Adipose tissue (tissue), 3 donors: ENCODE data around the gene ZNF555. TPM values are rescaled to one million over a fixed set of nuclear protein-coding genes. Genes with fewer than 3 reads are reported as not detected.
"Not testable (repeated sequence)": the region's sequence is repeated elsewhere in the genome, so short reads cannot be mapped to it uniquely, and the experiment has no call there.

ENCODE experiments used
- H3K27ac ChIP-seq: one replicate; pipeline ENCODE4 v1.5.1; 2013; ENCODE audit warnings: low read depth, low read length
- WGBS, 3 donors: extraction: QIAGEN DNeasy Blood & Tissue Kit; methylation state at CpG; one replicate each; pipeline ENCODE4 v1.1.7; 2013; 5-methylcytosine and 5-hydroxymethylcytosine counted together
- polyA plus RNA-seq, 3 donors: library from polyadenylated mRNA; stranded (reverse); fragments of 200-250 nt; gene quantifications; one replicate each; pipeline ENCODE4 v1.2.3, GENCODE V29; 2013
- donor health status: healthy with polysubstance abuse.
- donor health status: Bipolar disorder and iron deficiency.
- donor health status: healthy.

The ZNF555 gene
- polyA plus RNA-seq, 3 donors, result 0.85 to 7.9 (median 1.7) TPM

- no peak overlapping the region for H3K27ac ChIP-seq
- WGBS, 3 donors, result 75 to 81% (median 79%) methylated on average over 8 of the region's 8 CpGs
Observed at GRCh38 chr19:2896694-2897093, 55.4 kb downstream of the ZNF555 start.

- WGBS, 3 donors, result 0 to 1% (median 0%) methylated on average over 57 to 100 of the region's 100 CpGs
- H3K27ac ChIP-seq, result peak within 1 kb of the TSS; percentile 24
Observed at GRCh38 chr19:2900296-2901252, 59.3 kb downstream of the ZNF555 start, which contains the start of gene ZNF57. TSS of gene ZNF57 (plus strand) at chr19:2900928. CDS start at chr19:2901046, 118 bp downstream.

DNA sequence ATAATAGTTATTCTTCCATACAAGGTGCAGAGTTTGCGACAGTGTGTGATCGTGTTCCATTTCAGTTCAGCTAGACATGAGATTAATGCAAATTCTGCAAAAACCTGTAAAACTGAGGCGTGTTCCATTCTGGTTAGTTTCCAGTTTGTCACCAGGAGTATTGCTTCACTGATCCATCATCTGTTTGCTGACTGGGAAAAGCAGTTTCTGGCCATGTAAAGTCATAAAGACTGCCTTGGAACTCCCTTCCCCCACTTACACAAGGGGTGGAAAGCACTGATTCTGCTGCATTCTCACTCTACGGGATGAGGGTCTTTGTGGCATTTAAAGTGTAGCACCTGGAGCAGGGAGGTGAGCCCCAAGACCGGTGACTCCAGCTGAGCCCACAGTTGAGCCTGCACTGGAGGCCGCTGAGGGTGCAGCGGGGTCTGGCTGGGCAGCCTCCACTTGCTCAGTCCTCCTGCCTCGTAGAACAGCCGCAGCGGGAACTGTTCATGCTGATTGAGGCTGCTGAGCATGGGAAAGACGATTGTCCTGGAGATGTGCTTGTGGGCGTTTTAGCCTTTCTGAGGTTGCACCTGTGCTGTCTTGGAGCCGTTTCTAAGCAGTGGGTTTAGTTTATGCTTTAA, 61.4 kb downstream of the ZNF555 start:
- WGBS, 3 donors, result 83 to 91% (median 87%) methylated on average over 13 of the region's 13 CpGs
- H3K27ac ChIP-seq, result no peak overlapping the region

DNA sequence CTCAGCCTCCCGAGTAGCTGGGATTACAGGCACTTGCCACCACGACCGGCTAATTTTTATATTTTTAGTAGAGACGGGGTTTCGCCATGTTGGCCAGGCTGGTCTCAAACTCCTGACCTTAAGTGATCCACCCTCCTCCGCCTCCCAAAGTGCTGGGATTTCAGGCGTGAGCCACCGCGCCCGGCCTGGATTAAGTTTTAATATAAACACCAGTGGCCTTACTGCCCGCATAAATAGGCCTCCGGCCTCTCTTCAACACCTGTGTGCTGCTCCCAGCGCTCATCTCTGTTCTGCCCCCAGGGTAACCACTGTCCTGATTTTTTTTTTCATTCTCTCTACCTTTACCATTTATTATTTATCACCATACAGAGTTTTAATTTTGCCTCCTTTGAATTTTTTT, 62.1 kb downstream of the ZNF555 start:
- H3K27ac ChIP-seq, result not testable (repeated sequence)
- WGBS, 3 donors, result 90 to 94% (median 94%) methylated on average over 13 of the region's 13 CpGs

GRCh38 chr19:2905918-2906519, 64.7 kb downstream of the ZNF555 start:
- 82 to 91% (median 83%) methylated on average over 11 of the region's 11 CpGs for WGBS, 3 donors
- no peak overlapping the region for H3K27ac ChIP-seq

DNA sequence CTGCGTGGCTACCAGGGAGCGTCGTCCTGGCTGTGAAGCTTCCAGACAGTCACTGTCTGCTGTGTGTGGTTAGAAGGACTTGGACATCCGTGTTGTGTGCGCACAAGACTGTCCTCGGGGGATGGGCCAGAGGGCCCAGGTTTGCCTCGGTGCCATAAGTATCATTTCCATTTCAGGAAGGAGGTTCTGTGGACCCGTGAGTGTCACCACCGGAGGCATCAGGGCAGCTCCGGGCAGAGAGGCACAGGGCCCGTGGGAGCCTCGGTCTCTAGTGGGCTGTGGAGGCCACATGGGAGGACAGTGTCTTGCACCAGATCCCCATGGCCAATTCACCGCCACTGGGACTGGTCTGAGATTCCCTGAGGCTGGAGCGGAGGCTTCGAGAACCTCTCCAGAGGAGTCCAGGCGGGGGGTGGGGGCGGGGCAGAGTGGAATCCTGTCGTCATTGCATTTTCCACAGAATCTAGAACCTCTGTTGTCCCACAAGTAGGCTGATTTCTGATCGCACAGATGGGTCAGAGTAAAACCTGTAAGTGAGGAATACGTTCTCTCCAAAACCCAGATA, 65.4 kb downstream of the ZNF555 start:
- H3K27ac ChIP-seq, result no peak overlapping the region
- 84 to 93% (median 92%) methylated on average over 20 of the region's 20 CpGs for WGBS, 3 donors

Other genes with a start within 250 kb of the ZNF555 start
- gene GNG7, start 138.8 kb upstream of the ZNF555 start, polyA plus RNA-seq, result 1 to 10 TPM; 2.8 to 4.0 (median 2.9) TPM
- 1 to 10 TPM; 1.9 to 6.8 (median 2.2) TPM for gene DIRAS1, start 120.1 kb upstream of the ZNF555 start, polyA plus RNA-seq
- gene SLC39A3, start 101.5 kb upstream of the ZNF555 start, polyA plus RNA-seq, result 10 to 100 TPM; 16.0 to 35.2 (median 24.1) TPM
- gene SGTA, start 58.2 kb upstream of the ZNF555 start, polyA plus RNA-seq, result 10 to 100 TPM; 37.0 to 49.7 (median 45.7) TPM
- gene THOP1, start 56.0 kb upstream of the ZNF555 start, polyA plus RNA-seq, result 10 to 100 TPM; 24.0 to 33.0 (median 32.8) TPM
- gene ZNF554, start 21.6 kb upstream of the ZNF555 start, polyA plus RNA-seq, result 1 to 10 TPM; 1.2 to 2.9 (median 1.7) TPM
- gene ZNF556, start 25.9 kb downstream of the ZNF555 start, polyA plus RNA-seq, result under 1 TPM in 1 of 3 donors, not detected in 2; 0.17 TPM
- gene ZNF57, start 59.5 kb downstream of the ZNF555 start, polyA plus RNA-seq, result 1 to 10 TPM; 1.3 to 3.0 (median 2.2) TPM
- gene ZNF77, start 103.5 kb downstream of the ZNF555 start, polyA plus RNA-seq, result 1 to 10 TPM; 1.1 to 2.1 (median 1.7) TPM
- 1 to 10 TPM in 2 of 3 donors, under 1 TPM in 1; 0.77 to 2.2 (median 1.8) TPM for gene TLE6, start 136.1 kb downstream of the ZNF555 start, polyA plus RNA-seq
- 10 to 100 TPM; 21.1 to 53.6 (median 25.2) TPM for gene TLE2, start 187.8 kb downstream of the ZNF555 start, polyA plus RNA-seq
- 100 to 1,000 TPM; 266 to 554 (median 286) TPM for gene TLE5, start 221.0 kb downstream of the ZNF555 start, polyA plus RNA-seq